ENCODE measurements around the gene MMP27.
"Not testable (repeated sequence)": the region's sequence is repeated elsewhere in the genome, so short reads cannot be mapped to it uniquely, and the experiment has no call there.

Gene MMP27, protein sequence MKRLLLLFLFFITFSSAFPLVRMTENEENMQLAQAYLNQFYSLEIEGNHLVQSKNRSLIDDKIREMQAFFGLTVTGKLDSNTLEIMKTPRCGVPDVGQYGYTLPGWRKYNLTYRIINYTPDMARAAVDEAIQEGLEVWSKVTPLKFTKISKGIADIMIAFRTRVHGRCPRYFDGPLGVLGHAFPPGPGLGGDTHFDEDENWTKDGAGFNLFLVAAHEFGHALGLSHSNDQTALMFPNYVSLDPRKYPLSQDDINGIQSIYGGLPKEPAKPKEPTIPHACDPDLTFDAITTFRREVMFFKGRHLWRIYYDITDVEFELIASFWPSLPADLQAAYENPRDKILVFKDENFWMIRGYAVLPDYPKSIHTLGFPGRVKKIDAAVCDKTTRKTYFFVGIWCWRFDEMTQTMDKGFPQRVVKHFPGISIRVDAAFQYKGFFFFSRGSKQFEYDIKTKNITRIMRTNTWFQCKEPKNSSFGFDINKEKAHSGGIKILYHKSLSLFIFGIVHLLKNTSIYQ

DNA sequence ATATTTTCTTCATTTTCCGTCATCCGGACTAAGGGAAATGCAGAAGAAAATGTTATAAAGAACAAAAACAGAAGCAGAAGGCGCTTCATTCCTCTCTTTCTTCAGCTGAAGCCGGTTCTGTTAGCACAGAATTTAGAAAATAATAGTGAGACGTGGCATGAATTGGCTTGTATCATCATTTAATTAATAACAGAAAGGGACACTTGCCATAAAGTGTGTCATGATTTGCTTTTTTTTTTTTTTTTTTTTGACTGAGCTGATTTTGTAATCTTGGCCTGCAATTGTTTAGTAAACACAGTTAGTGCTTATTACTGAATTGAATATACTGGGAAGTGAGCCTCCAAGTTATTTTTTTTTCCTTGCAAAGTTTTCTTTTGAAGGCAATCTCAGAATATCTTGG lies at the start of gene MMP27:
Gene MMP27 (minus strand): TSS at position 144 of the 400 bp plus-strand sequence. CDS start 55 bp downstream, at position 89.
- no peak for DNase-seq

DNA sequence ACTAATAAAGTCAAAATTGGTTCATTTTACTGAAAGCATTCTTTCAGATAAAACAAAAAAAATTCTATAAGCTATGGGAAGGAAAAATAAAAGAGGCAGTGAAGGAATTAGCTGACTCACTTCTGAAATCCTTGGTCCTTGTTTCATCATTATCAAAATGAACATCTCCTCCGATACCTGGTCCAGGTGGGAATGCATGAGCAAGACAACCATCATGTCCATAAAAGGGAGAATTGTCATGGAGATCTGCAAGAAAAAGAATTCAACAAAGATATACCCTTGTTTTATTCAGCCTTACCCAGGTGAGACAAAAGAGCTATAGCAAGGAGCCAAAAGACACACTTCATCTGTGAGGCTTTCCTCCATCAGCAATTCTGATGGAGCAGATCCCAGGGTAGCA lies 47.7 kb upstream of the MMP27 start:
- DNase-seq = no peak

DNA sequence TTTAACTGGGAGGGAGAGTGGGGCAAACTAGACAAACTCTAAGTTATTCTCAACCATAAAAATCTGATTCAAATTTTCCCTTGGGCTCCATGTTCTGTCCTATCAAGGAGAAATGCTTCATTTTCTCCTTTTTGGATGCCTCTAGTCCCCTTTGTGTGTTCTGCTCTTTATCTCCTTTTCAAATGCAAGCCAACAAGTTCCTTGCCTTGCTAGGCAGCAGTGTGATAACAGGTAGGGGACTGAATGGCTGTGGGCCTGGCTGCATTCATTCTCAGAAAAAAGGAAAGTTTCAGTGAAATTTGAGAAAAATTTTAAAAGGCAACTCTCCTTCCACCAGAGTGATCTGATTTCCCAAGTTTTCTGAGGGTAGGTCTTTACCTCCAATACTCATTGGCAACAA lies 46.1 kb upstream of the MMP27 start:
- no peak for DNase-seq

DNA sequence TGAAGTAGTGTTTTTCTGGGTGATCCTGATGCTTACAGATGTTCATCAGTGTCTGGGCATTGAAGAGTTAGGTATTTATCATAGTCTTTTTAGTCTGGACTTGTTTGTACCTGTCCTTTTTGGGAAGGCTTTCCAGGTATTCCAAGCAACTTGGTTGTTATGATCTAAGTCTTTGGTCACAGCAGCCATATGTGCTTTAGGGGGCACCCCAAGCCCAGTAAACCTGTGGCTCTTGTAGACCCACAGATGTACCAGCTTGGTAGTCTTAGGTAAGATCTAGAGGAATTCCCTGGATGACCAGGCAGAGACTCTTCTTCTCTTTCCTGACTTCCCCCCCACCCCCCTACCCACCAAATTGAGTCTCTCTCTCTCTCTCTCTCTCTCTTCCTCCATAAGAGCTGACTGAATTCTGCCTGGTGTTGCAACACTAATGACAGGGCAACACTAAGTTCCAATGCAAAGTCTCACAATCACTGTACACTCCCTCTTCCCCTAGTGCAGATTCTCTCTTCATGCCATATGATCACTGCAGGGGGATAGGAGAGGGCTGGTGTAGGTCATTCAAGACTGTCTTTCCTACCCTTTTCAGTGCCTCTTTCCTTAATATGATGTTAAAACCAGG lies 43.6 kb upstream of the MMP27 start:
- DNase-seq = no peak

DNA sequence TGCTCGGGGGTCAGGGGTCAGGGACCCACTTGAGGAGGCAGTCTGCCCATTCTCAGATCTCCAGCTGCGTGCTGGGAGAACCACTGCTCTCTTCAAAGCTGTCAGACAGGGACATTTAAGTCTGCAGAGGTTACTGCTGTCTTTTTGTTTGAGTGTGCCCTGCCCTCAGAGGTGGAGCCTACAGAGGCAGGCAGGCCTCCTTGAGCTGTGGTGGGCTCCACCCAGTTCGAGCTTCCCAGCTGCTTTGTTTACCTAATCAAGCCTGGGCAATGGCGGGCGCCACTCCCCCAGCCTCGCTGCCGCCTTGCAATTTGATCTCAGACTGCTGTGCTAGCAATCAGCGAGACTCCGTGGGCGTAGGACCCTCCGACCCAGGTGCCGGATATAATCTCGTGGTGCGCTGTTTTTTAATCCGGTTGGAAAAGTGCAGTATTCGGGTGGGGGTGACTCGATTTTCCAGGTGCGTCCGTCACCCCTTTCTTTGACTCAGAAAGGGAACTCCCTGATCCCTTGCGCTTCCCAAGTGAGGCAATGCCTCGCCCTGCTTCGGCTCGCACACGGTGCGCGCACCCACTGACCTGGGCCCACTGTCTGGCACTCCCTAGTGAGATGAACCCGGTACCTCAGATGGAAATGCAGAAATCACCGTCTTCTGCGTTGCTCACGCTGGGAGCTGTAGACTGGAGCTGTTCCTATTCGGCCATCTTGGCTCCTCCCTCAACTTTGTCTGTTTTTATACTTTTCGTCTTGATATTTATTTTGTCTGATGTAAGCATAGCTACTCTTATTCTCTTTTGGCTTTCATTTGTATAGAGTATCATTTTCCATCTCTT lies 41.4 kb upstream of the MMP27 start:
- not testable (repeated sequence) for DNase-seq

DNA sequence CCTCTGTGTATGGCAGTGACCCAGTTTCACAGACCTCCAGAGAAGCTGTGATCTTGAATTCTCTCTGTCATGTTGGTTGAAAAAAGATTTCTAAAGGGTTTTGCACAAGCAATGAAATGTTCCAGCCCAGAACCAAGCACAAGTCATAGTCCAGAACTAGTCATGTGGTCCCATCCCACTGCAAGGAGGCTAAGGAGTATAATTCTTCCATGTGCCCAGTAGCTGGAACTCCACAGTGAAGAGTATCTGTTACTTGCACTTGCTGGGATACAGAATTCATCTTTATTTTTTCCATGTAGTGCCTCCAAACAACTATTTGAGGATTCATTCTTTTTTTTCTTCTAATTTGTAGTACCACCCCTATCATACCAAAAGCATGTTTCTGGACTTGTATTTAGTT lies 29.1 kb upstream of the MMP27 start:
- DNase-seq = no peak

DNA sequence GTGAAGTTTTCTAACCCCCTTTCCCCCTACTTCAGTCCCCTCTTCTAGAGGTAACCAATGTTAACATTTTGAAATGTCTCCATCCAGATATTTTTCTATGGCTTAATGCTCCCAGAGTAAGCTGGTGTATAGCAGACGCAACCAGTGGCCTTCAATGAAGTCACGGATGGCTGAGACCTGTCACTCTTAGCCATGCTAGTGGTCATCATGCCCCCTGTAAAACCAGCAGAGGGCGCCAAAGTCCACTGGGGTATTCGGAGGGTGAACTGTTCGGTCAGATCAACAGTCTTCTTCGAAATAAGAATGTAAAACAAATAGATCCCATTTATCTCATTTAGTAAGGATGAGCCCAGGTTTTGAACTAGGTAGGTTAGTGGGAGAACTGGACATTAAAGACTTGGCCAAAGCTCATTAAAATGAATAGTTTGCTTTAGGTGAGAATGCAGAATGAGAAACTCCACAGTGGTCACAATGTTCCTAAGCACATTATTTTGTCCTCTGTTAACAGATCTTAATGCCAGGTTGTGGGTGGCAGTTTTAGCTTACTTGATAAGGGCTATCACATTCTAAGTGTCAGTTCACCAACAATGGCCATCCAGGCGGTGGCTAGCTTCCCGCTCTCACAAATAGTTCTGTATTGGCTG lies 27.8 kb upstream of the MMP27 start:
- DNase-seq = peak; percentile 83

DNA sequence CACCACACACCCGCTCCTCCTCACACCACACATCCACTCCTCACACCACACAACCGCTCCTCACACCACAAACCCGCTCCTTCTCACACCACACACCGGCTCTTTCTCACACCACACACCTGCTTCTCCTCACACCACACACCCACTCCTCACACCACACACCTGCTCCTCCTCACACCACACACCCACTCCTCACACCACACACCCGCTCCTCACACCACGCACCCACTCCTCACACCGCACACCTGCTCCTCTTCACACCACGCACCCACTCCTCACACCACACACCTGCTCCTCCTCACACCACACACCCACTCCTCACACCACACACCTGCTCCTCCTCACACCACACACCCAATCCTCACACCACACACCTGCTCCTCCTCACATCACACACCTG lies 25.4 kb upstream of the MMP27 start:
- DNase-seq = not testable (repeated sequence)

DNA sequence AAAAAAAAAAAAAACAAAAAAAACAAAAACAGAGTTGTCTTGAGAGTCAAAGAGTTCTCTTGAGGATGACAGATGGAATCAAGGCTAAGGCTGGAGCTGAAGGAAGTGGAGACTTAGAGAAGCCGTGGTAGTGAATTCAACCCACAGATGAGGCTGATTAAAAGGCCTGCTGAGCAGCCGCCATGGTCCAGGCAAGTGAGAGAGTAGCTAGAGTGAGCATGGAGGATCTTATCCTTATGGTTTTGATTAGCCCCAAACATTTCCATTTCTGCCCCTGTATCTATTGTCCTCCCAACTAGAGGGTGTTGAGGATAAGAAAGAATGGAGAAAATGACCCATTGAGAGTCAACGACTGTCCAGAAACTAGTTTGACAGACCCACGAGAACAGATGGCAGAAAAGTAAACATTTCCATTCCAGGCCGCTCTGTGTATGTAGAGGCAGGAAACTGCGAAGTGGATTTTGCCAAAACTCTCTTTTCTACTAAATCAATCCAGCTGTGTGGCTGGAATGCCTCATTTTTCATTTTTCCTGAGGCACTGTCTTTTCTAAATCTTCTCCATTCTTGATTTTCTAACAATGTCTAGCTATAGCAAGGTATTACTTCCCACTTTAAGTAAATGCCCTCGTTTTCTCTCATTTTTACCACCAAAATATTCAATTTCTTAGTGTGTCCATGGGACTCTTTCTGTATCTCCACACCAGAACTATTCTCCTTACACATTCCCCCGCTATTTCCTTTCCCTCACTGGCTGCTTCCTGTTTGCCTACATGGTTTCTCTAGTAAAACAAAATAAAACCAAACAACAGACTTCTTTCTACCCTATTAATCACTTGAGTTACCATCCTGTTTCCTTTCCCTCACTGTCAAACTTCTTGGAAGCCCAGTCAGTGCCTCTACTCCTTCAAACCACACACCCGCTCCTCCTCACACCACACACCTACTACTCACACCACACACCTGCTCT lies 24.6 kb upstream of the MMP27 start:
- DNase-seq = no peak

DNA sequence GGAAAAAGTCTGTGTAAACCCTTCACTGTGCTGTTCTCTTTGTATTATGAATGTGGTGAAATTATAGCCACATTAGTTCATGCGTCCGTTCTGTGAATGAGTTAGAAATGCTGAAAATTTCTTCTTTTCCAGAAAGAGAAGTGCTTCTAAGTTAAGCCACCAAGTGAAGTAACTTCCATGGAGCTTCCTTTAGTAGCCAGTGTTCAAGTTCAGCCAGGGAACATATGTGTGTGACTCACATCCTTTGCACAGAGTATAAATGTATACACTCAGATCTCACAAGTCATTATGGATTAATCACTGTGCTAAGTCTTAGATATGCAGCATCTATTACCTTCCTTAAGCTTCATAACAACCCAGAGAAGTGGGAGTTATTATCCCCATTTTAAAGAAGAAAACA lies 22.3 kb upstream of the MMP27 start:
- no peak for DNase-seq

DNA sequence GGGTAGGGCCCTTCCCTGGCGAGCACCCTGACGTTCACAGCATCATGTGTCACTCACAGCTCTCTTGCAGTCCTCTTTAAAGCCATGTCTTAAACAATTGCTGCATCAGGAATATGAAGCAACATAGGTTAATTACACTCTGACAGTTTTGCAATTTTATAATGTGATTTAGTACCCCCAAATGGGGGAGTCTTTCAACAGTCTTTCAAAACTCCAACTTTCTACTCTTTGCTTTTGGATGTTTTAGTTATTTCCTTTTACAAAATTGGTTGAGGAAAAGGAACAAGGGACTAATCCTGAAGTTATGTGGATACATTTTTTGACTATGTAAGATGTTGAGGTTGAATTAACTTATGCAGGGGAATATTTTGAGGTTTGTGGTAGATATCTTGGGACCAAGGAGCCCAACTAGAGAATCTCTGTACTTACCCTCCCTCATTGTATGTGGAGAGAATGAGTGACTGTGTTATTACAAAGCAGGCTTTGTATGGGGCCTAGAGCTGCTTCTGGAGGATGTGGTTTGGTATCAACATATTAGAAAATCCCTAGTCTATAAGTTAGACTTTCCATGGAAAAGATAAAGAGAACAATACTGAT lies 19.4 kb upstream of the MMP27 start, which contains the start of gene MMP8:
Gene MMP8 (minus strand): TSS at position 51 of the 597 bp plus-strand sequence. CDS start 99 bp downstream, outside the sequence.
- DNase-seq = no peak

DNA sequence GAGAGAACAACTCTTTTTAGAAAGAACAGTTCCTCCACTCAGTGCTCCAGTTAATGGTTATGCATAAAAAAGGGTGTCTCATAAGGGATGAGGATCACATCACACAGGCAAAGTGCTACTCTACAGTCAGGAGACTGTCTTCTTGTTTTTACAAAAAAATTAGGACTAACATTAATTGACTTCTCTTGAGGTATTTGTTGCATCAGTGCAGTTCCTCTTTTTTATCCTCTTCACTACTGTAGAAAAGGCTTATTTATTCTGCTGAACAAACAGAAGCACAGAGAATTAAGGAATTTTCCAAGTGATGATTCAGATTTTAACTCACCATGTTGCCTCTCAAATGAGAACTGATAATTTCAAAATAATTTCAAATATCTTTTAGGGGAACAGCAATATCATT lies 17.3 kb upstream of the MMP27 start:
- DNase-seq = no peak

DNA sequence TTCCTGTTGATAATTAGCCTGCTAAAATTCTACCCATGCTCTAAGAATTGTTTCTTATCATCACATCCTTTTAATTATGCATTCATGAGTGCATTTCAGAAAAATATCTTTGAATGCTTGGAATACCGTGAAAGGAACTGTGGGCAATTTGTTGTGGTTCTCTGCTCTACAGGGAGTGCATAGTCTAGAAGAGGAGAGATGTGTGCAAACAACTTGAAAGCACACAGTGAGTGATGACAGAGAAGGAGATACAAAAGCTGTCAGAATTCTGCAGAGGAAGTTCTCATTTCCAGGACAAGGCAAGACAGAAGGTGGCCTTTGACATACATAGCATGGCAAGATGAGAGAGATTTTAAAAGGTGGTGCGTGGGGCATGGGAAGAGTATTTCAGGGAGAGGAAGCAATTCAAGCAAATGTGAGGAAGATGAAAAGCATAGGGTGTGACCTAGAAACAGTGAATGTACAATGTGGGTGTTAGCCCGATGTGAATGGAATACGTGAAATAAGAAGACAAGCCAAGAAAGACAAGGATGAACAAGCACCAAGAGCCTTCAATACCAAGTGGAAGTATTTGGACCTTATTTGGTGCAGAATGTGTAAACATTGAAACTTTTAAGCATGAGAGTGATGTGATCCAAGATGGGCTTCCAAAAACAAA lies 14.2 kb upstream of the MMP27 start:
- no peak for DNase-seq

DNA sequence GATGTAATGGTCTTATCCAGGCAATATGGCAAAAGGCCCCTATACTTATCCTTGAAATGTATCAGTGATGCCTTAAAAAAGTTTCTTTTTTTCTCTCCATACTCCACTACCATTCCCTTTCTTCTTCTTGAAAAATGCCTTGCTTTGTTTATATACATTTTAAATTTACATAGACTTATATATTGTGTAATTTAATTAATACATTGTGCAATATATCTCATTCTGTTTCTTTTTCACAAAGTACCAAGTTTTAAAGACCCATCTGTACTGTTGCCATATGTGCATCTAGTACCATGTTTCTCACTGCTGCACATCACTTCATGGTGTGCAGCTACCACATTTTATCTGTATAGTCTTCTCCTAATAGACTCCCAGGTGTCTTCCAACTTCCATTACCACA lies 11.7 kb upstream of the MMP27 start:
- DNase-seq = no peak

DNA sequence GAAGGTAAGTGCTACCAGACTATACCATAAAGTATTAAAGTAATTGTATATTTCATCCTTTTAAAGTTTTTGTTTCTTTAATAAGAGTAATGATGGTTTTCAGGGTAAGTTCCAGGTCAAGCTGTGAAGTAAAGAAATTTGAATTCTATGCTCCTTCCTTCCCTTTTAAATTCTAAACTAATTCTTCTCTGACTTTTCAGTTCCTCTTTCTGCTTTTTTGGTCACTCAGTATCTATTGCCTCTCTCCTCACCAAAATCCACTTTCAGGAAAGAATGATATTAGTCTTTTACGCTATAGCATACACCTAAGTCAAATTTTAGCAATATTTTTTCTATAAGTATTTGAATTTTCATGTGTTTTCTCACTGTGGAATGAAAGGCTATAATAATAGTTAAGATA lies 11.0 kb upstream of the MMP27 start:
- no peak for DNase-seq

DNA sequence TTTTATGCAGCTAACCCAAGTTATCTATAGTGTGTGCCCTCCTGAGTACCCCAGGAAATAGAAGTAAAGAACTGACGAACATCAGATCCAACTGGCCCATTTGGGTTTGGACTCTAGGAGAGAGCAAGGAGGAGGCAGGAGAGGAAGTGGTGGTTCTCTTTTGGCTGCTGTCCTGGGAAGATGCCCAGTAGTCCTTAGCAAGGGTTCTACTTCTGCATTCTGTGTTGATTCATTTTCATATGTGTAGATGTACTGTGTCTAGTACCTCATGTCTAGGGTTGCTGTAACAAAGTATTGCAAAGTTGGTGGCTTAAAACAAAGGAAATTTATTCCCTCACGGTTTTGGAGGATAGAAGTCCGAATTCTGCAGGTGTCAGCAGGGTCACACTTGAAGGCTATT lies 6.6 kb upstream of the MMP27 start:
- no peak for DNase-seq

DNA sequence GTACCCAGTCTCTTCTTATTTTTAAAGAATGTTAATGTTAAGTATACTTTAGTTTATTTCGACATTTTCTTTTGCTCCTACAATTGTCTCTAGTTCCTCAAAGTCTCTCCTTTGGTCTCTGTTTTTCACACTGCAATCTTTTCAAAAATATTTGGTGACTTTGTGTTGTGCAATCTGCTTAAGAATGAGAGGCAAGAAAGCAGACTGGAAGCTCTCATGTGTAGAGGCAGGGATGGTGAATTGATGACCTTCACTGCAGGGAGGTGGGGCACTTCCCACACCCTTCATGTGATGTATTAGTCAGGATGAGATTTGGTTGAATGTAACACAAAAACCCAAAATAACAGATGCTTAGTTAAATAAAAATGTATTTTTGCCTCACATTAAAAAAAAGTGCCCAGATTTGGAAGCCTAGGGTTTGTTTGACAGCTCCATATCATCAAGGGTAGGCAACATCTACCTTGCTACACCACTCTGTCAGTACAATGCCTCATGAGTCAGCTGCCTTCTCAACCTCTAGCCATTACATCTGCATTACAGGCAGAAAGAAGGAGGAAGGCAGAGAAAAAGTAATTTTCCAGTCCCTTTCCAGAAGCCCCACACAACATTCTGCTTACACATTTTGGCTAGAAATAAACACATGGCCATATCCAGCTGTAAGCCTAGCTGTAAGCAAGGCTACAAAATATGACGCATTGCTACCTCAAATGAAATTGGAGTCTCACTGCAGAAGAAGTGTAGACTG lies 3.8 kb upstream of the MMP27 start:
- DNase-seq = no peak

DNA sequence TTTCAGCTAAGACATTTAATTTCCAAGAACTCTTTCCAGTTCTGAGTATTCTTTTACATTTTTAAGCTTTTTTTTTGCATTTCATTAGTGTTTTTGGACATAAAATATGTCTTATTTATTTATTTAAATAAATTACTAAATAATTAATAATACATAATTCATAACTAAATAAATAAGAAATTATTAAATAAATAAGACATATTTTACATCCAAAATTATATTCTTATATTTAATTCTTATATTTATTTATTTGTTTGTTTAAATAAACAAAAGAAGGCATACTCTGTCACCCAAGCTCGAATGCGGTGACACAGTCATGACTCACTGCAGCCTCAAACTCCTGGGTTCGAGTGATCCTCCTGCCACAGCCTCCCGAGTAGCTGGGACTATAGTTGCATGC lies 3.1 kb upstream of the MMP27 start:
- DNase-seq = no peak

DNA sequence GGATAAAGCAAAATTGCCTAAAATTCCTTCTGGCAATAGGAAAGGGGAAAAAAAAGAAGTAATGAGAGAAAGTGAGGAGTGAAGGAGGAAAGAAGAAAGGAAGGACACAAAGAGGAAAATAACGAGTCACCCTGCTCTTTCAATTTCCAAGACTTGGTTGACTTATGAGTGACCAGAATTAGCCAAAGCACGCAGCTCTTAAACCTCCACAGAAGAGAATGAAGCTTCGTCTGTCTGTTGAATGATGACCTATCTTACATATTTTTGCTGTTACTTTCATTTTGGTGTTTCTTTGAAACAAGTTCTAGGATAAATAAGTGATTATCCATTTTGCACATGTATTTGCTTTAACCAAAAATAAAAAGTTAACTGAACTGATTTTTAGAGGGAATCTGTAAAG lies 728 bp downstream of the MMP27 start:
- no peak for DNase-seq

Data from NCI-H82 (cell line).